ENCODE data around the gene CTTNBP2NL. TPM values are rescaled to one million over a fixed set of nuclear protein-coding genes. Genes with fewer than 3 reads are reported as not detected.
"Not testable (repeated sequence)": the region's sequence is repeated elsewhere in the genome, so short reads cannot be mapped to it uniquely, and the experiment has no call there.

The CTTNBP2NL gene
- total RNA-seq, 2 experiments from 2014 or later, result 2.8 to 7.0 TPM

- CTCF ChIA-PET, result interaction anchor here (3.0 kb wide), 1 partner anchor 19 kb away, joined by 15 read pairs; no protein-coding TSS in a partner anchor
Observed at GRCh38 chr1:112410673-112411072, 14.7 kb downstream of the CTTNBP2NL start.

GRCh38 chr1:112417271-112417670 lies 21.3 kb downstream of the CTTNBP2NL start:
- ATAC-seq, result no peak
- no peak overlapping the region for H3K4me3 Mint-ChIP-seq
- no peak for DNase-seq
- no peaks in the 10 kb centered on the region for H3K4me1 Mint-ChIP-seq
- no peaks in the 10 kb centered on the region for H3K36me3 Mint-ChIP-seq
- no peaks in the 10 kb centered on the region for H3K9me3 Mint-ChIP-seq (ENCODE audit: low read depth)
- H3K27me3 Mint-ChIP-seq, result peaks cover 14% of the 10 kb centered on the region
- CTCF ChIA-PET, result no interaction called here
- no peak overlapping the region for H3K27ac Mint-ChIP-seq

More at GRCh38 chr1:112410673-112411072, 14.7 kb downstream of the CTTNBP2NL start:
- Mint-ChIP-seq H3K9me3 (ENCODE audit: low read depth) (no peaks in the 10 kb centered on the region), H3K27ac (no peak overlapping the region), H3K4me1 (no peaks in the 10 kb centered on the region), H3K4me3 (no peak overlapping the region), H3K27me3 (peaks cover 4% of the 10 kb centered on the region), H3K36me3 (no peaks in the 10 kb centered on the region)
- no peak for DNase-seq
- no peak for ATAC-seq

GRCh38 chr1:112418099-112418892 lies 22.3 kb downstream of the CTTNBP2NL start:
- DNase-seq, result no peak
- Mint-ChIP-seq H3K4me3 (no peak overlapping the region), H3K36me3 (no peaks in the 10 kb centered on the region), H3K27me3 (peaks cover 14% of the 10 kb centered on the region), H3K27ac (no peak overlapping the region), H3K9me3 (ENCODE audit: low read depth) (no peaks in the 10 kb centered on the region), H3K4me1 (no peaks in the 10 kb centered on the region)
- ATAC-seq, result no peak
- CTCF ChIA-PET, result interaction anchor here (0.6 to 1.5 kb wide), 2 partner anchors 21 to 48 kb away, joined by 3 read pairs; no protein-coding TSS in a partner anchor

GRCh38 chr1:112423207-112423606 lies 27.2 kb downstream of the CTTNBP2NL start:
- ATAC-seq (no peak), DNase-seq (no peak)
- H3K4me1 Mint-ChIP-seq, result no peaks in the 10 kb centered on the region
- H3K27ac Mint-ChIP-seq, result no peak overlapping the region
- CTCF ChIA-PET, result no interaction called here
- H3K4me3 Mint-ChIP-seq, result no peak overlapping the region
- no peaks in the 10 kb centered on the region for H3K9me3 Mint-ChIP-seq (ENCODE audit: low read depth)
- peaks cover 15% of the 10 kb centered on the region for H3K27me3 Mint-ChIP-seq
- no peaks in the 10 kb centered on the region for H3K36me3 Mint-ChIP-seq

- ATAC-seq; H3K36me3 Mint-ChIP-seq; H3K4me1 Mint-ChIP-seq; DNase-seq; H3K27ac Mint-ChIP-seq; H3K9me3 Mint-ChIP-seq (ENCODE audit: low read depth); H3K4me3 Mint-ChIP-seq: not testable (repeated sequence)
- CTCF ChIA-PET, result interaction anchor here (0.5 kb wide), 1 partner anchor 482 kb away, joined by 3 read pairs; no protein-coding TSS in a partner anchor
- H3K27me3 Mint-ChIP-seq, result peaks cover 15% of the 10 kb centered on the region
Observed at GRCh38 chr1:112423666-112424065, 27.7 kb downstream of the CTTNBP2NL start.

- ATAC-seq (no peak), DNase-seq (no peak)
- Mint-ChIP-seq H3K36me3 (no peaks in the 10 kb centered on the region), H3K27me3 (peaks cover 14% of the 10 kb centered on the region), H3K27ac (no peak overlapping the region), H3K9me3 (ENCODE audit: low read depth) (no peaks in the 10 kb centered on the region), H3K4me1 (no peaks in the 10 kb centered on the region), H3K4me3 (no peak overlapping the region)
- CTCF ChIA-PET, result interaction anchor here (1.8 kb wide), 1 partner anchor 33 kb away, joined by 5 read pairs; no protein-coding TSS in a partner anchor
Observed at GRCh38 chr1:112429749-112430148, 33.7 kb downstream of the CTTNBP2NL start.

- peaks cover 14% of the 10 kb centered on the region for H3K27me3 Mint-ChIP-seq
- ATAC-seq (no peak), DNase-seq (no peak)
- no peaks in the 10 kb centered on the region for H3K9me3 Mint-ChIP-seq (ENCODE audit: low read depth)
- CTCF ChIA-PET, result interaction anchor here (0.7 to 1.2 kb wide), 2 partner anchors 35 to 111 kb away, joined by 3 read pairs; no protein-coding TSS in a partner anchor
- H3K4me3 Mint-ChIP-seq, result no peak overlapping the region
- no peak overlapping the region for H3K27ac Mint-ChIP-seq
- no peaks in the 10 kb centered on the region for H3K36me3 Mint-ChIP-seq
- H3K4me1 Mint-ChIP-seq, result no peaks in the 10 kb centered on the region
Observed at GRCh38 chr1:112431038-112431437, 35.0 kb downstream of the CTTNBP2NL start.

GRCh38 chr1:112435448-112435847 lies 39.4 kb downstream of the CTTNBP2NL start:
- H3K36me3 Mint-ChIP-seq, result no peaks in the 10 kb centered on the region
- no peaks in the 10 kb centered on the region for H3K4me1 Mint-ChIP-seq
- no peak overlapping the region for H3K4me3 Mint-ChIP-seq
- H3K27me3 Mint-ChIP-seq, result peaks cover 23% of the 10 kb centered on the region
- no peaks in the 10 kb centered on the region for H3K9me3 Mint-ChIP-seq (ENCODE audit: low read depth)
- CTCF ChIA-PET, result interaction anchor here (0.7 kb wide), 1 partner anchor 34 kb away, joined by 3 read pairs; no protein-coding TSS in a partner anchor
- no peak overlapping the region for H3K27ac Mint-ChIP-seq
- ATAC-seq, result no peak
- no peak for DNase-seq

- Mint-ChIP-seq H3K4me1 (no peaks in the 10 kb centered on the region), H3K4me3 (no peak overlapping the region), H3K36me3 (no peaks in the 10 kb centered on the region), H3K27ac (no peak overlapping the region), H3K27me3 (peaks cover 21% of the 10 kb centered on the region), H3K9me3 (ENCODE audit: low read depth) (no peaks in the 10 kb centered on the region)
- ATAC-seq, result no peak
- CTCF ChIA-PET, result no interaction called here
- no peak for DNase-seq
Observed at GRCh38 chr1:112436384-112437156, 40.6 kb downstream of the CTTNBP2NL start.

- H3K9me3 Mint-ChIP-seq (ENCODE audit: low read depth); ATAC-seq; H3K4me1 Mint-ChIP-seq; H3K36me3 Mint-ChIP-seq; H3K27ac Mint-ChIP-seq; CTCF ChIA-PET; H3K4me3 Mint-ChIP-seq; DNase-seq: not testable (repeated sequence)
- peaks cover 20% of the 10 kb centered on the region for H3K27me3 Mint-ChIP-seq
Observed at GRCh38 chr1:112438156-112438555, 42.1 kb downstream of the CTTNBP2NL start.

GRCh38 chr1:112439592-112439991 lies 43.6 kb downstream of the CTTNBP2NL start:
- Mint-ChIP-seq H3K27me3 (peaks cover 23% of the 10 kb centered on the region), H3K4me3 (no peak overlapping the region), H3K36me3 (no peaks in the 10 kb centered on the region), H3K9me3 (ENCODE audit: low read depth) (no peaks in the 10 kb centered on the region), H3K27ac (no peak overlapping the region), H3K4me1 (no peaks in the 10 kb centered on the region)
- no peak for DNase-seq
- ATAC-seq, result no peak
- CTCF ChIA-PET, result interaction anchor here (1.0 kb wide), 1 partner anchor 279 kb away, joined by 3 read pairs; a partner anchor contains a TSS

- Mint-ChIP-seq H3K27ac (no peak overlapping the region), H3K27me3 (peaks cover 23% of the 10 kb centered on the region), H3K4me3 (no peak overlapping the region), H3K36me3 (no peaks in the 10 kb centered on the region), H3K4me1 (no peaks in the 10 kb centered on the region), H3K9me3 (ENCODE audit: low read depth) (no peaks in the 10 kb centered on the region)
- CTCF ChIA-PET, result no interaction called here
- ATAC-seq (no peak), DNase-seq (no peak)
Observed at GRCh38 chr1:112440574-112440973, 44.6 kb downstream of the CTTNBP2NL start.

GRCh38 chr1:112444269-112444668 lies 48.3 kb downstream of the CTTNBP2NL start:
- H3K36me3 Mint-ChIP-seq, result no peaks in the 10 kb centered on the region
- H3K27ac Mint-ChIP-seq, result no peak overlapping the region
- peaks cover 16% of the 10 kb centered on the region for H3K27me3 Mint-ChIP-seq
- CTCF ChIA-PET, result interaction anchor here (0.6 kb wide), 1 partner anchor 281 kb away, joined by 3 read pairs; no protein-coding TSS in a partner anchor
- no peaks in the 10 kb centered on the region for H3K4me1 Mint-ChIP-seq
- H3K9me3 Mint-ChIP-seq (ENCODE audit: low read depth), result no peaks in the 10 kb centered on the region
- no peak overlapping the region for H3K4me3 Mint-ChIP-seq
- ATAC-seq (no peak), DNase-seq (no peak)
